ENCODE results near the gene FN3K. TPM values are rescaled to one million over a fixed set of nuclear protein-coding genes. Genes with fewer than 3 reads are reported as not detected.

Gene FN3K
- total and polyA plus RNA-seq, 2 of the 13 experiments (the other 11 are each of a cell fraction or from before 2014, with no cell fraction given), result 3.5 to 12.2 TPM

- TF ChIP-seq ZNF784 (CRISPR knock-in tag; IDR thresholded peaks at IDR 0.05; ENCODE audit: borderline replicate concordance) (no peak), ZNF75D (CRISPR knock-in tag; IDR thresholded peaks at IDR 0.05; ENCODE audit: borderline replicate concordance) (no peak), ZNF614 (CRISPR knock-in tag; IDR thresholded peaks at IDR 0.05; ENCODE audit: borderline replicate concordance) (peak; percentile 97), ZNF674 (CRISPR knock-in tag; IDR thresholded peaks at IDR 0.05; ENCODE audit: low read depth) (no peak; the same call in 1 of the 2 replicates), ZNF724P (CRISPR knock-in tag; IDR thresholded peaks at IDR 0.05; ENCODE audit: borderline replicate concordance) (peak; percentile 72; the same call in 1 of the 2 replicates), ZBTB33 (CRISPR knock-in tag; IDR thresholded peaks at IDR 0.05) (peak; percentile 70), SUZ12 (IDR thresholded peaks at IDR 0.05; ENCODE audit: low read depth, low read length) (no peak), GPN1 (CRISPR knock-in tag; IDR thresholded peaks at IDR 0.05; ENCODE audit: borderline replicate concordance) (0 out of 2 replicates have a peak, but pooled peaks have one; percentile 82), FOXP4 (CRISPR knock-in tag; IDR thresholded peaks at IDR 0.05) (peak; percentile 72), MAFK (conservative IDR thresholded peaks at IDR 0.05 in 1 of 2, IDR thresholded peaks at IDR 0.05 in 1 of 2; ENCODE audit: low read length in 2 of 2) (no peak), CBX1 (IDR thresholded peaks at IDR 0.05; ENCODE audit: low read depth) (peak; percentile 34), TBP (CRISPR knock-in tag; IDR thresholded peaks at IDR 0.05) (no peak), EEA1 (CRISPR knock-in tag; IDR thresholded peaks at IDR 0.05; ENCODE audit: borderline replicate concordance) (peak; percentile 43; the same call in 1 of the 2 replicates), AHR (CRISPR knock-in tag; IDR thresholded peaks at IDR 0.05) (peak; percentile 86; the same call in 1 of the 2 replicates), SIN3B (IDR thresholded peaks at IDR 0.05; ENCODE audit: low read length) (peak; percentile 54; the same call in 1 of the 2 replicates), E2F5 (CRISPR knock-in tag; conservative IDR thresholded peaks at IDR 0.05) (peak; percentile 89; the same call in 1 of the 2 replicates), YY1 (IDR thresholded peaks at IDR 0.05; ENCODE audit: insufficient read depth, insufficient replicate concordance, low read depth, low read length) (peak; percentile 73), BHLHE40 (IDR thresholded peaks at IDR 0.05; ENCODE audit: low read length) (peak; percentile 75), ZNF251 (CRISPR knock-in tag; IDR thresholded peaks at IDR 0.05) (0 out of 2 replicates have a peak, but pooled peaks have one; percentile 79), ZC3H4 (CRISPR knock-in tag; IDR thresholded peaks at IDR 0.05; ENCODE audit: borderline replicate concordance) (no peak)
- TF ChIP-seq, protein P1, sequence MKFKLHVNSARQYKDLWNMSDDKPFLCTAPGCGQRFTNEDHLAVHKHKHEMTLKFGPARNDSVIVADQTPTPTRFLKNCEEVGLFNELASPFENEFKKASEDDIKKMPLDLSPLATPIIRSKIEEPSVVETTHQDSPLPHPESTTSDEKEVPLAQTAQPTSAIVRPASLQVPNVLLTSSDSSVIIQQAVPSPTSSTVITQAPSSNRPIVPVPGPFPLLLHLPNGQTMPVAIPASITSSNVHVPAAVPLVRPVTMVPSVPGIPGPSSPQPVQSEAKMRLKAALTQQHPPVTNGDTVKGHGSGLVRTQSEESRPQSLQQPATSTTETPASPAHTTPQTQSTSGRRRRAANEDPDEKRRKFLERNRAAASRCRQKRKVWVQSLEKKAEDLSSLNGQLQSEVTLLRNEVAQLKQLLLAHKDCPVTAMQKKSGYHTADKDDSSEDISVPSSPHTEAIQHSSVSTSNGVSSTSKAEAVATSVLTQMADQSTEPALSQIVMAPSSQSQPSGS (CRISPR knock-in tag; IDR thresholded peaks at IDR 0.05), result peak; percentile 91
- TF ChIP-seq, protein P2, sequence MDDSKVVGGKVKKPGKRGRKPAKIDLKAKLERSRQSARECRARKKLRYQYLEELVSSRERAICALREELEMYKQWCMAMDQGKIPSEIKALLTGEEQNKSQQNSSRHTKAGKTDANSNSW (CRISPR knock-in tag; IDR thresholded peaks at IDR 0.05; ENCODE audit: borderline replicate concordance), result no peak
Measured at GRCh38 chr17:82751571-82752370, 16.4 kb downstream of the FN3K start, which contains the start of gene TBCD (continued).
